GM18870 (cell line): ENCODE results near the gene NXPH4.

Experiments used
- ATAC-seq: cut with Tn5 transposase; IDR thresholded peaks from one replicate; pipeline ENCODE4 v1.9.1; 2021; ENCODE audit warnings: moderate library complexity; ENCODE audit not compliant: unreplicated experiment

Gene NXPH4

DNA sequence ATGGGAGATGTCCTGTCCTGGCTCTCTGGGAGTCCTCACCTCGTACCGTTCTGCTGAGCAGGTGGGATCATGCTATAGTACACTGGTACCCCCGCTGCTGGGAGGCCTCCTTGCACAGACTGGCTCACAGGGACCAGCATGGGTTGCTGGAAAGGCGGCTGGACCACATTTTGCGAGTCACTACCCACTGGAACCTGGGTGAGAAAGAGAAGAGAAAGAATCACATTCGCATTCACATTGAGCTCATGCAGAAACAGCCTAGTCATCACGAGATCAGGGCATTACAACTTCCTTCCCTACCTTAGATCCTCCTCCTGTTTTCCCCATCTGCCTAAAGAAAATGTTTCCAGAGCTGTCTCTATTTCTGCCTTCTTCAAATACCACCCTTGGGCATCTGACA lies 51.7 kb downstream of the NXPH4 start:
- no peak for ATAC-seq

DNA sequence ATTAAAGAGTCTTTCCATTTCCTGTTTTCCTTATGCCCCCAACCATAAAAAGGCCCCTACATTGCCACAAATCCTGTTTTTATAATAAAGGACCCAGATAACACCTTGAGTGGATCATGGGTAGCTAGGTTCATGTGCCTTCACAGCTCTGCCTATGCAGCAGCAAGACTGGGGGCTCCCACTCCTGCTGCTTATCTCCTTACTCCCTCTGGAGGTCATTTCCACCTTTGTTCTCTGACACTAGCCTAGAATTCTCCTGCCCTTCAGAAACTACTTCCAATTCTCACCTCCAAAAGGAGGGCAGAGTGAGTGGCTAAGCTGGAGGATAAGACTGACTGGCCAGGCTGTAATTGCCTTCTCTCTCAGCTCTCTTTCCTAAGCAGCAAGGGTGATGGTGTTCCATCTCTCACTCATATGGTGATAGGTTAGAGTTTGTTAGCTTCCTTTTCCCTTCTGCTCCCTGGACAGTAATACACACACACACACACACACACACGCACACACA lies 54.4 kb downstream of the NXPH4 start:
- no peak for ATAC-seq

DNA sequence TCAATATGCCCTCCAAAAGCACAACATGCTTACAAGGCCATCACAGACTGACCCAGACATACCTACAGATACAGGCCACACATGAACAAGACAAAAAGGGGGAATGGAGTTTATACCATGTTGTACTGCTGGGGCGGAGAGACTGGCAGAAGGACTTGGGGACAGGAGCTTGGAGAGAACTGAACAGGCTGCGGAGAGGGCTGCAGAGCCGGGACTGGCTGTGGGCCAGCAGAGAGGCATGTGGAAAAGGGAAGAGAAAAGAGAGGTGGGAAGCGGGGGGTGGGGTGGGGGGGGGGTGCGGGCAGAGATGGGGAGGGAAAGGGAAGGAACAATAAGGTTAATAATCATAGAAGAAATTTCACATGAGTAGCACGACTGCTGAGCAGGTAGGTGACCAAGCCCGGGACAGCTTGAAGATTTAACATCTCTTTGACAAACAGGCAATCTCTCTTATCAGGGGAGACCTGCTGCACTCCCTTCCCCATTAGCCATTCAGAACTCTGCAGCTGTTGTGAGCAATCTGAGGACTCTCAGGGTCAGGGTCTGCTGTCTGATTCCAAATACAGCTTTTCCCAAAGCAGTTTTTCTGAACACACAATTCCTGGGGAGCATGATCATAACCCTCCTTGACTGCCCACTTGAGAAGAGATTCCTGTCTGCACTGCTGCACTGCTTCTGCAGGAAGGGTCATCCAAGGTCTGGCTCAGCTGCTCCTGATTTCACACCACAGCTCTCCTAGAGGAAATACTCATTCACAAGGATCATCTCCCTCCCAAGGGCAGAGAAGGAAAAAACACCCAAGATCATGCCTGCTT lies 56.0 kb downstream of the NXPH4 start:
- no peak for ATAC-seq

DNA sequence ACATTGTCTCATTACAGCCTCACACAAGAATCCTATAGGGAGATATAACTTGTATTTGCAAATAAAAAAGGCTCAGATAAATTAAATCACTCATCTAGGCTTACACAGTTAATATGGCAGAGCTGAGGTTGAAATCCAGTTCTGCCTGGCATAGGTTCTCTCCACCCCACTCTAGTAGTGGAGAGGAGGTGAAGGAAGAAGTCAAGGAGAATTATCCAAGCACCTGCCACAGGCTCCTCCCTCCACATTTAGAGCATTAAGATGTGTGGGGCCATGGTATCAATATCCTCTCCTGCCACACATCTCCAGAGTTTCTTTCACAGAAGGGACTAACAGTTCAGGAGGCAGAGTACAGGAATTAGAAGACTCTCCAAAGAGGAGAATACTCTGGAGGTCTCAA lies 56.9 kb downstream of the NXPH4 start:
- no peak for ATAC-seq
